Measurements from ENCODE around the gene AGT.

The AGT gene

GRCh38 chr1:230745071-230745470 lies 31.1 kb upstream of the AGT start:
- Histone ChIP-seq H3K27ac (no peak overlapping the region), H3K9me3 (ENCODE audit: control insufficient read depth, low read length) (no peaks in the 10 kb centered on the region), H3K79me2 (no peaks in the 10 kb centered on the region), H3K4me2 (ENCODE audit: low read length) (no peak overlapping the region), H3K4me3 (ENCODE audit: low read depth, low read length) (no peak overlapping the region), H3K27me3 (ENCODE audit: control insufficient read depth, insufficient read depth, low read length) (no peaks in the 10 kb centered on the region), H3K9ac (no peak overlapping the region), H3K36me3 (ENCODE audit: control insufficient read depth, insufficient read depth, low read length) (no peaks in the 10 kb centered on the region), H3K4me1 (peaks cover 16% of the 10 kb centered on the region), H2AFZ (no peak overlapping the region)
- no peak for TF ChIP-seq CTCF (IDR thresholded peaks at IDR 0.05)

GRCh38 chr1:230744382-230744781 lies 30.5 kb upstream of the AGT start:
- peak overlapping the region; percentile 62 for H3K27ac ChIP-seq
- no peak overlapping the region for H3K4me3 ChIP-seq (ENCODE audit: low read depth, low read length)
- H3K36me3 ChIP-seq (ENCODE audit: control insufficient read depth, insufficient read depth, low read length) = no peaks in the 10 kb centered on the region
- H3K79me2 ChIP-seq = no peaks in the 10 kb centered on the region
- H3K9me3 ChIP-seq (ENCODE audit: control insufficient read depth, low read length) = no peaks in the 10 kb centered on the region
- H3K27me3 ChIP-seq (ENCODE audit: control insufficient read depth, insufficient read depth, low read length) = no peaks in the 10 kb centered on the region
- H3K4me1 ChIP-seq = peaks cover 13% of the 10 kb centered on the region
- no peak overlapping the region for H3K4me2 ChIP-seq (ENCODE audit: low read length)
- TF ChIP-seq CTCF (IDR thresholded peaks at IDR 0.05) = no peak
- H2AFZ ChIP-seq = peak overlapping the region; percentile 75
- H3K9ac ChIP-seq = no peak overlapping the region

GRCh38 chr1:230743899-230744298 lies 30.0 kb upstream of the AGT start:
- H3K4me3 ChIP-seq (ENCODE audit: low read depth, low read length) = no peak overlapping the region
- no peaks in the 10 kb centered on the region for H3K36me3 ChIP-seq (ENCODE audit: control insufficient read depth, insufficient read depth, low read length)
- H2AFZ ChIP-seq = peak overlapping the region; percentile 75
- no peak overlapping the region for H3K4me2 ChIP-seq (ENCODE audit: low read length)
- TF ChIP-seq CTCF (IDR thresholded peaks at IDR 0.05) = no peak
- no peaks in the 10 kb centered on the region for H3K27me3 ChIP-seq (ENCODE audit: control insufficient read depth, insufficient read depth, low read length)
- H3K9ac ChIP-seq = no peak overlapping the region
- H3K4me1 ChIP-seq = peaks cover 8% of the 10 kb centered on the region
- no peaks in the 10 kb centered on the region for H3K79me2 ChIP-seq
- peak overlapping the region; percentile 62 for H3K27ac ChIP-seq
- H3K9me3 ChIP-seq (ENCODE audit: control insufficient read depth, low read length) = no peaks in the 10 kb centered on the region

GRCh38 chr1:230739564-230740290 lies 25.8 kb upstream of the AGT start:
- Histone ChIP-seq H3K9me3 (ENCODE audit: control insufficient read depth, low read length) (no peaks in the 10 kb centered on the region), H3K27me3 (ENCODE audit: control insufficient read depth, insufficient read depth, low read length) (no peaks in the 10 kb centered on the region), H3K79me2 (no peaks in the 10 kb centered on the region)

More at GRCh38 chr1:230739564-230740290, 25.8 kb upstream of the AGT start:
- H2AFZ ChIP-seq = no peak overlapping the region
- H3K27ac ChIP-seq = no peak overlapping the region
- H3K4me1 ChIP-seq = peaks cover 8% of the 10 kb centered on the region
- H3K9ac ChIP-seq = no peak overlapping the region
- no peak overlapping the region for H3K4me2 ChIP-seq (ENCODE audit: low read length)
- H3K36me3 ChIP-seq (ENCODE audit: control insufficient read depth, insufficient read depth, low read length) = no peaks in the 10 kb centered on the region
- no peak for TF ChIP-seq CTCF (IDR thresholded peaks at IDR 0.05)
- no peak overlapping the region for H3K4me3 ChIP-seq (ENCODE audit: low read depth, low read length)
